ENCODE results near the gene SPNS2. TPM values are rescaled to one million over a fixed set of nuclear protein-coding genes. Genes with fewer than 3 reads are reported as not detected.

SPNS2 gene
- total and polyA plus RNA-seq, 2 experiments from 2014 or later: 1.7 to 2.3 TPM

DNA sequence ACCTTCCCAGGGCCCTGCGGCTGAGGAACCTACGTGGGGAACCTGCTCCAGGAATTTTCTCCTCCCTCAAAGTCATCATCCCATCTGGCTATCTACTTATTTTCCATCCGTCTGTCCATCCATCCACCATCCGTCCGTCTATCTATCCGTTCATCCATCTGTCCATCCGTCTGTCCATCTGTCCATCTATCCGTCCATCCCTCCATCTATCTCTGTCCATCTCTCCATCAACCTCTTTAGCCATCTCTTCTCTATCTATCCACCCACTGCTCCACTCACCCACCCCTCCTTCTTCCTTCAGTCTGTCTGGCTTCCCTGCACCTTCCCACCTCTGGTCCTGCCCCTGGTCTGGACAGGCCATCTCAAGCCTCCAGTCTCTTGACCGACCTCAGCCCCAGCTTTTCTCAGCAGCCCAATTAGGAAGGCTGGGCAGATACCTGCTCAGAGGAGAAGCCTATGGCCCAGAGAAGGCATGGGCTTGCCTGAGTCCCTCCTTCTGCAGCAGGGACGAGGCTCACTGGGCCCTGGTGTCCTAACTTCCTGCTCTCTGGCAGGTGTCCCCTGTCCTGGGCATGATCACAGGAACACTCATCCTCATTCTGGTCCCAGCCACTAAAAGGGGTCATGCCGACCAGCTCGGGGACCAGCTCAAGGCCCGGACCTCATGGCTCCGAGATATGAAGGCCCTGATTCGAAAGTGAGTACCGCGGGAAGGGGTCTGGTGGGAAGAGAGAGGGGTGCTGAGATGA, 33.5 kb downstream of the SPNS2 start:
- H3F3A ChIP-seq (replicated peaks; ENCODE audit: low read depth): peaks cover 5% of the 10 kb centered on the region
- no peak overlapping the region for H2AFZ ChIP-seq
- H3K79me2 ChIP-seq (replicated peaks; ENCODE audit: insufficient read depth): no peaks in the 10 kb centered on the region
- no peaks in the 10 kb centered on the region; the same call in 2 of the 3 replicates for H3K36me3 Mint-ChIP-seq (ENCODE audit: low read depth)
- peaks cover 63% of the 10 kb centered on the region for H3K27me3 Mint-ChIP-seq (ENCODE audit: insufficient read depth, low read depth, poor library complexity)
- H3K27me3 ChIP-seq (ENCODE audit: insufficient read depth): peaks cover 50% of the 10 kb centered on the region
- TF ChIP-seq, protein P1, sequence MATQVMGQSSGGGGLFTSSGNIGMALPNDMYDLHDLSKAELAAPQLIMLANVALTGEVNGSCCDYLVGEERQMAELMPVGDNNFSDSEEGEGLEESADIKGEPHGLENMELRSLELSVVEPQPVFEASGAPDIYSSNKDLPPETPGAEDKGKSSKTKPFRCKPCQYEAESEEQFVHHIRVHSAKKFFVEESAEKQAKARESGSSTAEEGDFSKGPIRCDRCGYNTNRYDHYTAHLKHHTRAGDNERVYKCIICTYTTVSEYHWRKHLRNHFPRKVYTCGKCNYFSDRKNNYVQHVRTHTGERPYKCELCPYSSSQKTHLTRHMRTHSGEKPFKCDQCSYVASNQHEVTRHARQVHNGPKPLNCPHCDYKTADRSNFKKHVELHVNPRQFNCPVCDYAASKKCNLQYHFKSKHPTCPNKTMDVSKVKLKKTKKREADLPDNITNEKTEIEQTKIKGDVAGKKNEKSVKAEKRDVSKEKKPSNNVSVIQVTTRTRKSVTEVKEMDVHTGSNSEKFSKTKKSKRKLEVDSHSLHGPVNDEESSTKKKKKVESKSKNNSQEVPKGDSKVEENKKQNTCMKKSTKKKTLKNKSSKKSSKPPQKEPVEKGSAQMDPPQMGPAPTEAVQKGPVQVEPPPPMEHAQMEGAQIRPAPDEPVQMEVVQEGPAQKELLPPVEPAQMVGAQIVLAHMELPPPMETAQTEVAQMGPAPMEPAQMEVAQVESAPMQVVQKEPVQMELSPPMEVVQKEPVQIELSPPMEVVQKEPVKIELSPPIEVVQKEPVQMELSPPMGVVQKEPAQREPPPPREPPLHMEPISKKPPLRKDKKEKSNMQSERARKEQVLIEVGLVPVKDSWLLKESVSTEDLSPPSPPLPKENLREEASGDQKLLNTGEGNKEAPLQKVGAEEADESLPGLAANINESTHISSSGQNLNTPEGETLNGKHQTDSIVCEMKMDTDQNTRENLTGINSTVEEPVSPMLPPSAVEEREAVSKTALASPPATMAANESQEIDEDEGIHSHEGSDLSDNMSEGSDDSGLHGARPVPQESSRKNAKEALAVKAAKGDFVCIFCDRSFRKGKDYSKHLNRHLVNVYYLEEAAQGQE (IDR thresholded peaks at IDR 0.05; ENCODE audit: unreplicated experiment): no peak
- H3K4me1 Mint-ChIP-seq: peaks cover 24% of the 10 kb centered on the region
- H3K4me3 ChIP-seq: no peak overlapping the region
- H3K9me2 ChIP-seq (ENCODE audit: insufficient read depth): no peaks in the 10 kb centered on the region
- no peak overlapping the region for H3K27ac Mint-ChIP-seq
- H3K36me3 ChIP-seq (ENCODE audit: insufficient read depth): no peaks in the 10 kb centered on the region
- no peaks in the 10 kb centered on the region; the same call in 2 of the 3 replicates for H3K9me3 Mint-ChIP-seq
- peaks cover 7% of the 10 kb centered on the region; the same call in 1 of the 2 replicates for H3K4me1 ChIP-seq (ENCODE audit: insufficient read depth)
- DNase-seq (ENCODE audit: low spot score): no peak
- no peak overlapping the region; the same call in 2 of the 3 replicates for H3K4me3 Mint-ChIP-seq
- ATAC-seq: no peak
- H3K27ac ChIP-seq (ENCODE audit: low read depth): no peak overlapping the region
- no peak overlapping the region for H3K4me2 ChIP-seq
- no peaks in the 10 kb centered on the region; the same call in 1 of the 2 replicates for H4K20me1 ChIP-seq (replicated peaks; ENCODE audit: insufficient read depth)

DNA sequence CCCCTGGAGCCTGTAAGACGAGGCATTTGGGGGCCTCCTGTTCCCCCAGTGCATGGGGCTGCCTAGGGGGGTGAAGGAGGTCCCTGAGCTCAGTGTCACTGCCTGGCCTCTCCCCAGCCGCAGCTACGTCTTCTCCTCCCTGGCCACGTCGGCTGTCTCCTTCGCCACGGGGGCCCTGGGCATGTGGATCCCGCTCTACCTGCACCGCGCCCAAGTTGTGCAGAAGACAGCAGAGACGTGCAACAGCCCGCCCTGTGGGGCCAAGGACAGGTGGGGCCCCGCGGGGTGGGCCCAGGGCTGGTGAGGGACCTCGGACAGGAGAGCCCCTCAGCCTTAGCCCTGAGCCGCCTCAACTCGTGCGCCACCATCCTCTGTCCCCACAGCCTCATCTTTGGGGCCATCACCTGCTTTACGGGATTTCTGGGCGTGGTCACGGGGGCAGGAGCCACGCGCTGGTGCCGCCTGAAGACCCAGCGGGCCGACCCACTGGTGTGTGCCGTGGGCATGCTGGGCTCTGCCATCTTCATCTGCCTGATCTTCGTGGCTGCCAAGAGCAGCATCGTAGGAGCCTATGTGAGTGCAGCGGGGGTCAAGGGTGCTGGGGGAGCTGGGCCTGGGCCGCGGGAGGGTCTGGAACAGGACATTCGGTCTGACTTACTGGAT, 34.3 kb downstream of the SPNS2 start:
- H3K9me2 ChIP-seq (ENCODE audit: insufficient read depth): no peaks in the 10 kb centered on the region
- H3K27ac ChIP-seq (ENCODE audit: low read depth): no peak overlapping the region
- H2AFZ ChIP-seq: no peak overlapping the region
- ATAC-seq (no peak), DNase-seq (ENCODE audit: low spot score) (no peak)
- H3K36me3 ChIP-seq (ENCODE audit: insufficient read depth): no peaks in the 10 kb centered on the region
- no peaks in the 10 kb centered on the region; the same call in 1 of the 2 replicates for H4K20me1 ChIP-seq (replicated peaks; ENCODE audit: insufficient read depth)
- peaks cover 5% of the 10 kb centered on the region; the same call in 2 of the 3 replicates for H3K36me3 Mint-ChIP-seq (ENCODE audit: low read depth)
- H3K79me2 ChIP-seq (replicated peaks; ENCODE audit: insufficient read depth): no peaks in the 10 kb centered on the region
- H3K27ac Mint-ChIP-seq: no peak overlapping the region
- H3K4me3 Mint-ChIP-seq: no peak overlapping the region
- peaks cover 42% of the 10 kb centered on the region for H3K27me3 ChIP-seq (ENCODE audit: insufficient read depth)
- H3K4me3 ChIP-seq: no peak overlapping the region
- peaks cover 7% of the 10 kb centered on the region; the same call in 1 of the 2 replicates for H3K4me1 ChIP-seq (ENCODE audit: insufficient read depth)
- no peak overlapping the region for H3K4me2 ChIP-seq
- peaks cover 70% of the 10 kb centered on the region for H3K27me3 Mint-ChIP-seq (ENCODE audit: insufficient read depth, low read depth, poor library complexity)
- H3K9me3 Mint-ChIP-seq: no peaks in the 10 kb centered on the region; the same call in 2 of the 3 replicates
- peaks cover 18% of the 10 kb centered on the region for H3K4me1 Mint-ChIP-seq
- peaks cover 10% of the 10 kb centered on the region for H3F3A ChIP-seq (replicated peaks; ENCODE audit: low read depth)
- no peak for TF ChIP-seq EZH2phosphoT487 (IDR thresholded peaks at IDR 0.05; ENCODE audit: unreplicated experiment)
- no peak for TF ChIP-seq POLR2AphosphoS5 (IDR thresholded peaks at IDR 0.05; ENCODE audit: low read depth)
- TF ChIP-seq EZH2 (IDR thresholded peaks at IDR 0.05; ENCODE audit: low read depth, unreplicated experiment): no peak
- TF ChIP-seq ZNF114 (CRISPR knock-in tag; IDR thresholded peaks at IDR 0.05): no peak
- no peak for TF ChIP-seq CREB1 (CRISPR knock-in tag; IDR thresholded peaks at IDR 0.05; ENCODE audit: low read depth)
- TF ChIP-seq, protein P2, sequence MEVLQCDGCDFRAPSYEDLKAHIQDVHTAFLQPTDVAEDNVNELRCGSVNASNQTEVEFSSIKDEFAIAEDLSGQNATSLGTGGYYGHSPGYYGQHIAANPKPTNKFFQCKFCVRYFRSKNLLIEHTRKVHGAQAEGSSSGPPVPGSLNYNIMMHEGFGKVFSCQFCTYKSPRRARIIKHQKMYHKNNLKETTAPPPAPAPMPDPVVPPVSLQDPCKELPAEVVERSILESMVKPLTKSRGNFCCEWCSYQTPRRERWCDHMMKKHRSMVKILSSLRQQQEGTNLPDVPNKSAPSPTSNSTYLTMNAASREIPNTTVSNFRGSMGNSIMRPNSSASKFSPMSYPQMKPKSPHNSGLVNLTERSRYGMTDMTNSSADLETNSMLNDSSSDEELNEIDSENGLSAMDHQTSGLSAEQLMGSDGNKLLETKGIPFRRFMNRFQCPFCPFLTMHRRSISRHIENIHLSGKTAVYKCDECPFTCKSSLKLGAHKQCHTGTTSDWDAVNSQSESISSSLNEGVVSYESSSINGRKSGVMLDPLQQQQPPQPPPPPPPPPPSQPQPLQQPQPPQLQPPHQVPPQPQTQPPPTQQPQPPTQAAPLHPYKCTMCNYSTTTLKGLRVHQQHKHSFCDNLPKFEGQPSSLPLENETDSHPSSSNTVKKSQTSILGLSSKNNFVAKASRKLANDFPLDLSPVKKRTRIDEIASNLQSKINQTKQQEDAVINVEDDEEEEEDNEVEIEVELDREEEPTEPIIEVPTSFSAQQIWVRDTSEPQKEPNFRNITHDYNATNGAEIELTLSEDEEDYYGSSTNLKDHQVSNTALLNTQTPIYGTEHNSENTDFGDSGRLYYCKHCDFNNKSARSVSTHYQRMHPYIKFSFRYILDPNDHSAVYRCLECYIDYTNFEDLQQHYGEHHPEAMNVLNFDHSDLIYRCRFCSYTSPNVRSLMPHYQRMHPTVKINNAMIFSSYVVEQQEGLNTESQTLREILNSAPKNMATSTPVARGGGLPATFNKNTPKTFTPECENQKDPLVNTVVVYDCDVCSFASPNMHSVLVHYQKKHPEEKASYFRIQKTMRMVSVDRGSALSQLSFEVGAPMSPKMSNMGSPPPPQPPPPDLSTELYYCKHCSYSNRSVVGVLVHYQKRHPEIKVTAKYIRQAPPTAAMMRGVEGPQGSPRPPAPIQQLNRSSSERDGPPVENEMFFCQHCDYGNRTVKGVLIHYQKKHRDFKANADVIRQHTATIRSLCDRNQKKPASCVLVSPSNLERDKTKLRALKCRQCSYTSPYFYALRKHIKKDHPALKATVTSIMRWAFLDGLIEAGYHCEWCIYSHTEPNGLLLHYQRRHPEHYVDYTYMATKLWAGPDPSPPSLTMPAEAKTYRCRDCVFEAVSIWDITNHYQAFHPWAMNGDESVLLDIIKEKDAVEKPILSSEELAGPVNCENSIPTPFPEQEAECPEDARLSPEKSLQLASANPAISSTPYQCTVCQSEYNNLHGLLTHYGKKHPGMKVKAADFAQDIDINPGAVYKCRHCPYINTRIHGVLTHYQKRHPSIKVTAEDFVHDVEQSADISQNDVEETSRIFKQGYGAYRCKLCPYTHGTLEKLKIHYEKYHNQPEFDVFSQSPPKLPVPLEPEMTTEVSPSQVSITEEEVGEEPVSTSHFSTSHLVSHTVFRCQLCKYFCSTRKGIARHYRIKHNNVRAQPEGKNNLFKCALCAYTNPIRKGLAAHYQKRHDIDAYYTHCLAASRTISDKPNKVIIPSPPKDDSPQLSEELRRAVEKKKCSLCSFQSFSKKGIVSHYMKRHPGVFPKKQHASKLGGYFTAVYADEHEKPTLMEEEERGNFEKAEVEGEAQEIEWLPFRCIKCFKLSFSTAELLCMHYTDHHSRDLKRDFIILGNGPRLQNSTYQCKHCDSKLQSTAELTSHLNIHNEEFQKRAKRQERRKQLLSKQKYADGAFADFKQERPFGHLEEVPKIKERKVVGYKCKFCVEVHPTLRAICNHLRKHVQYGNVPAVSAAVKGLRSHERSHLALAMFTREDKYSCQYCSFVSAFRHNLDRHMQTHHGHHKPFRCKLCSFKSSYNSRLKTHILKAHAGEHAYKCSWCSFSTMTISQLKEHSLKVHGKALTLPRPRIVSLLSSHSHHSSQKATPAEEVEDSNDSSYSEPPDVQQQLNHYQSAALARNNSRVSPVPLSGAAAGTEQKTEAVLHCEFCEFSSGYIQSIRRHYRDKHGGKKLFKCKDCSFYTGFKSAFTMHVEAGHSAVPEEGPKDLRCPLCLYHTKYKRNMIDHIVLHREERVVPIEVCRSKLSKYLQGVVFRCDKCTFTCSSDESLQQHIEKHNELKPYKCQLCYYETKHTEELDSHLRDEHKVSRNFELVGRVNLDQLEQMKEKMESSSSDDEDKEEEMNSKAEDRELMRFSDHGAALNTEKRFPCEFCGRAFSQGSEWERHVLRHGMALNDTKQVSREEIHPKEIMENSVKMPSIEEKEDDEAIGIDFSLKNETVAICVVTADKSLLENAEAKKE (CRISPR knock-in tag; IDR thresholded peaks at IDR 0.05): no peak
- no peak for TF ChIP-seq ZNF331 (CRISPR knock-in tag; IDR thresholded peaks at IDR 0.05; ENCODE audit: low read depth)
- TF ChIP-seq JUNB (IDR thresholded peaks at IDR 0.05; ENCODE audit: unreplicated experiment): no peak
- no peak for TF ChIP-seq STAT1 (IDR thresholded peaks at IDR 0.05; ENCODE audit: unreplicated experiment)
- no peak for TF ChIP-seq NANOG (IDR thresholded peaks at IDR 0.05; ENCODE audit: borderline replicate concordance)

All from GM23338 (cell line).